Transverse colon (tissue), 4 donors: ENCODE results near the gene CPNE4.

ENCODE experiments used
- EP300 ChIP-seq: sonication (generic); formaldehyde crosslinking; IDR thresholded peaks from one replicate; pipeline ENCODE4 v1.6.1; 2017; ENCODE audit warnings: antibody characterized with exemption, low read depth
- POLR2A ChIP-seq: fragments of 450-650 bp; IDR thresholded peaks from one replicate; pipeline ENCODE4 v1.6.1; 2016; ENCODE audit warnings: antibody characterized with exemption, mild to moderate bottlenecking, moderate library complexity
- POLR2AphosphoS5 ChIP-seq, 3 donors: sonication (generic); formaldehyde crosslinking; IDR thresholded peaks; one replicate each; pipeline ENCODE4 v1.6.1; 2016; ENCODE audit warnings: antibody characterized with exemption in 3 of 3
- TF ChIP-seq, protein P1 (sequence below), 5 experiments: fragments of 200-600 bp in 3 of 5; fragments of 450-650 bp in 2 of 5; sonication (generic) in 3 of 5; IDR thresholded peaks; 1 replicate in 2 of 5; 2 replicates in 3 of 5; pipeline ENCODE4 v1.5.1; 2016 to 2017; ENCODE audit warnings: antibody characterized with exemption in 5 of 5, inconsistent platforms in 3 of 5, mild to moderate bottlenecking in 2 of 5, moderate library complexity in 1 of 5

DNA sequence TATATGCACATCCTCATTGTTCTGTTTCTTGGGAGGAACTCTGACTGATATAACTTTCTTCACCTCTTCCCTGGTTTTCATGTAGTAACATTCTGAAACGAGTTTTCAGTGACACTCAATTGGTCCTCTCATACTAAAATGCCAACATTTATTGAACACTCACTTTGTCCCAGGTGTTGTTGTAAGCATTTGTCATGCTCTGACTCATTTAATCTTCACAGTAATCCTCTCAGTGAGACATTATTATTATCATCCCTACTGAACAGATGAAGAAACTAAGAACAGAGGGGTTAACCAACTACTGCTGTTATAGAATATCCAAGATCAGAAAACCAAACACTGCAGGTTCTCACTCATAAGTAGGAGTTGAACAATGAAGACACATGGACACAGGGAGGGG lies 437.9 kb downstream of the CPNE4 start:
- TF ChIP-seq, protein P1, sequence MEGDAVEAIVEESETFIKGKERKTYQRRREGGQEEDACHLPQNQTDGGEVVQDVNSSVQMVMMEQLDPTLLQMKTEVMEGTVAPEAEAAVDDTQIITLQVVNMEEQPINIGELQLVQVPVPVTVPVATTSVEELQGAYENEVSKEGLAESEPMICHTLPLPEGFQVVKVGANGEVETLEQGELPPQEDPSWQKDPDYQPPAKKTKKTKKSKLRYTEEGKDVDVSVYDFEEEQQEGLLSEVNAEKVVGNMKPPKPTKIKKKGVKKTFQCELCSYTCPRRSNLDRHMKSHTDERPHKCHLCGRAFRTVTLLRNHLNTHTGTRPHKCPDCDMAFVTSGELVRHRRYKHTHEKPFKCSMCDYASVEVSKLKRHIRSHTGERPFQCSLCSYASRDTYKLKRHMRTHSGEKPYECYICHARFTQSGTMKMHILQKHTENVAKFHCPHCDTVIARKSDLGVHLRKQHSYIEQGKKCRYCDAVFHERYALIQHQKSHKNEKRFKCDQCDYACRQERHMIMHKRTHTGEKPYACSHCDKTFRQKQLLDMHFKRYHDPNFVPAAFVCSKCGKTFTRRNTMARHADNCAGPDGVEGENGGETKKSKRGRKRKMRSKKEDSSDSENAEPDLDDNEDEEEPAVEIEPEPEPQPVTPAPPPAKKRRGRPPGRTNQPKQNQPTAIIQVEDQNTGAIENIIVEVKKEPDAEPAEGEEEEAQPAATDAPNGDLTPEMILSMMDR (IDR thresholded peaks at IDR 0.05): no peak
- no peak for TF ChIP-seq POLR2AphosphoS5 (IDR thresholded peaks at IDR 0.05)
- no peak for TF ChIP-seq POLR2A
- no peak for TF ChIP-seq EP300
